HepG2 (cell line): ENCODE results near the gene TMBIM6. TPM values are rescaled to one million over a fixed set of nuclear protein-coding genes. Genes with fewer than 3 reads are reported as not detected.
A peak's percentile ranks its signal among the peaks of the same experiment; 100 is the strongest.

Experiments used
- ARNT ChIP-seq: fragments of 450-650 bp; IDR thresholded peaks from 2 replicates; pipeline ENCODE4 v1.6.1; 2017
- BCL6 ChIP-seq: IDR thresholded peaks from 2 replicates; pipeline ENCODE4 v1.6.1; 2016; ENCODE audit warnings: missing genetic modification reagents, missing compliant biosample characterization
- CREBL2 ChIP-seq: sonication (generic); formaldehyde crosslinking; IDR thresholded peaks from 2 replicates; pipeline ENCODE4 v1.8.1; 2023; ENCODE audit warnings: missing genetic modification reagents, mild to moderate bottlenecking, borderline replicate concordance
- FOXA1 ChIP-seq, 2 experiments: fragments of 450-650 bp in 1 of 2; sonication (generic) in 1 of 2; formaldehyde crosslinking in 1 of 2; IDR thresholded peaks; 2 replicates each; pipeline versions ENCODE4 v1.4.0 to v1.6.1; 2016 to 2020; ENCODE audit warnings: missing genetic modification reagents in 1 of 2
- GATA4 ChIP-seq: sonication (generic); IDR thresholded peaks from 2 replicates; pipeline ENCODE4 v1.6.1; 2016; ENCODE audit warnings: antibody characterized with exemption, low read depth, borderline replicate concordance
- GTF3A ChIP-seq: sonication (generic); formaldehyde crosslinking; conservative IDR thresholded peaks from 2 replicates; pipeline ENCODE4 v1.4.0; 2020; ENCODE audit warnings: mild to moderate bottlenecking, missing genetic modification reagents
- HMG20A ChIP-seq: IDR thresholded peaks from 2 replicates; pipeline ENCODE4 v1.6.1; 2016; ENCODE audit warnings: borderline replicate concordance
- HOXA9 ChIP-seq: sonication (generic); formaldehyde crosslinking; IDR thresholded peaks from 2 replicates; pipeline ENCODE4 v1.8.1; 2022; ENCODE audit warnings: missing genetic modification reagents, mild to moderate bottlenecking, moderate library complexity, borderline replicate concordance
- MYPOP ChIP-seq: sonication (generic); formaldehyde crosslinking; IDR thresholded peaks from 2 replicates; pipeline ENCODE4 v1.8.1; 2023; ENCODE audit warnings: mild to moderate bottlenecking, moderate library complexity, missing genetic modification reagents
- NFRKB ChIP-seq: fragments of 450-650 bp; IDR thresholded peaks from 2 replicates; pipeline ENCODE4 v1.6.1; 2017
- SMAD9 ChIP-seq: sonication (generic); formaldehyde crosslinking; IDR thresholded peaks from 2 replicates; pipeline ENCODE4 v1.5.1; 2020; ENCODE audit warnings: mild to moderate bottlenecking, missing genetic modification reagents
- SMYD3 ChIP-seq: sonication (generic); formaldehyde crosslinking; IDR thresholded peaks from 2 replicates; pipeline ENCODE4 v1.8.1; 2023; ENCODE audit warnings: mild to moderate bottlenecking, missing genetic modification reagents
- SP1 ChIP-seq, 2 experiments: fragments of 450-650 bp in 1 of 2; sonication (generic) in 1 of 2; formaldehyde crosslinking in 1 of 2; IDR thresholded peaks; 2 replicates each; pipeline versions ENCODE4 v1.4.0 to v1.6.1; 2016 to 2020; ENCODE audit warnings: missing genetic modification reagents in 1 of 2
- TBP ChIP-seq: sonication (generic); formaldehyde crosslinking; IDR thresholded peaks from 2 replicates; pipeline ENCODE4 v1.5.0; 2020; ENCODE audit warnings: missing genetic modification reagents
- TEAD2 ChIP-seq: sonication (generic); formaldehyde crosslinking; IDR thresholded peaks from 2 replicates; pipeline ENCODE4 v1.9.0; 2021; ENCODE audit warnings: missing genetic modification reagents
- TRIM22 ChIP-seq: fragments of 450-650 bp; IDR thresholded peaks from 2 replicates; pipeline ENCODE4 v1.6.1; 2017
- ZBTB25 ChIP-seq: IDR thresholded peaks from 2 replicates; pipeline ENCODE4 v1.6.1; 2018; ENCODE audit warnings: missing genetic modification reagents
- ZBTB7B ChIP-seq: sonication (generic); formaldehyde crosslinking; IDR thresholded peaks from 2 replicates; pipeline ENCODE4 v1.4.0; 2020; ENCODE audit warnings: missing genetic modification reagents
- ZMAT5 ChIP-seq: sonication (generic); formaldehyde crosslinking; IDR thresholded peaks from 2 replicates; pipeline ENCODE4 v1.5.0; 2020; ENCODE audit warnings: mild to moderate bottlenecking, low read depth, missing genetic modification reagents, borderline replicate concordance
- ZMYM3 ChIP-seq: sonication (generic); formaldehyde crosslinking; IDR thresholded peaks from 2 replicates; pipeline ENCODE4 v1.5.1; 2020; ENCODE audit warnings: mild to moderate bottlenecking, missing genetic modification reagents
- ZNF251 ChIP-seq: sonication (generic); formaldehyde crosslinking; IDR thresholded peaks from 2 replicates; pipeline ENCODE4 v1.9.0; 2021; ENCODE audit warnings: mild to moderate bottlenecking, missing genetic modification reagents
- ZNF280B ChIP-seq: sonication (generic); formaldehyde crosslinking; IDR thresholded peaks from 2 replicates; pipeline ENCODE4 v1.5.0; 2020; ENCODE audit warnings: missing genetic modification reagents, mild to moderate bottlenecking, borderline replicate concordance
- ZNF331 ChIP-seq: sonication (generic); formaldehyde crosslinking; IDR thresholded peaks from 2 replicates; pipeline ENCODE4 v1.4.0; 2020; ENCODE audit warnings: missing genetic modification reagents
- ZNF570 ChIP-seq: sonication (generic); formaldehyde crosslinking; IDR thresholded peaks from 2 replicates; pipeline ENCODE4 v1.4.0; 2020; ENCODE audit warnings: mild to moderate bottlenecking, missing genetic modification reagents, borderline replicate concordance
- ZNF781 ChIP-seq: sonication (generic); formaldehyde crosslinking; IDR thresholded peaks from 2 replicates; pipeline ENCODE4 v1.5.1; 2020; ENCODE audit warnings: borderline replicate concordance, mild to moderate bottlenecking, missing genetic modification reagents; ENCODE audit errors: not compliant biosample characterization
- polyA plus RNA-seq, 8 experiments: library from polyadenylated mRNA; depleted of rRNA in 3 of 8; stranded (reverse) in 7 of 8; unstranded in 1 of 8; fragments of >200 nt; fragmentation: Illumina TruSeq in 4 of 8; extraction: Trizol in 4 of 8; gene quantifications; 2 replicates each; pipeline versions ENCODE4 v1.2.1 to v1.2.3, GENCODE V29; 2011 to 2016; ENCODE audit warnings: low read depth in 4 of 8, missing spikeins in 1 of 8, mixed read lengths in 1 of 8; ENCODE audit not compliant: insufficient read depth in 1 of 8
- total RNA-seq, 5 experiments: library from RNA; depleted of rRNA; stranded (reverse); fragments of >200 nt; fragmentation: Illumina TruSeq; extraction: Trizol; gene quantifications; 2 replicates each; pipeline ENCODE4 v1.2.3, GENCODE V29; 2016; ENCODE audit warnings: low read depth in 1 of 5

TMBIM6 gene
- total and polyA plus RNA-seq, 2 of the 13 experiments (the other 11 are each of a cell fraction or from before 2014, with no cell fraction given): 412 to 468 TPM

- no peak for TF ChIP-seq CREBL2 (CRISPR knock-in tag)
- no peak for TF ChIP-seq NFRKB
- TF ChIP-seq ZNF280B (CRISPR knock-in tag): no peak
- TF ChIP-seq TBP: no peak
- TF ChIP-seq ZMYM3 (CRISPR knock-in tag): no peak
- TF ChIP-seq BCL6 (CRISPR knock-in tag): peak; percentile 94
- TF ChIP-seq TEAD2 (CRISPR knock-in tag): no peak
- TF ChIP-seq SMAD9 (CRISPR knock-in tag): no peak
- TF ChIP-seq FOXA1 (IDR thresholded peaks at IDR 0.05): no peak
- peak; percentile 60 for TF ChIP-seq FOXA1 (CRISPR knock-in tag; IDR thresholded peaks at IDR 0.05)
- TF ChIP-seq ARNT: no peak
- no peak for TF ChIP-seq MYPOP (CRISPR knock-in tag)
- TF ChIP-seq ZBTB7B: no peak
- TF ChIP-seq ZNF781 (CRISPR knock-in tag): peak; percentile 40
- no peak for TF ChIP-seq ZMAT5 (CRISPR knock-in tag)
- no peak; the same call in 1 of the 2 replicates for TF ChIP-seq HMG20A
- TF ChIP-seq GATA4: no peak
- TF ChIP-seq TRIM22: no peak
- TF ChIP-seq GTF3A (CRISPR knock-in tag): no peak
- no peak; the same call in 1 of the 2 replicates for TF ChIP-seq ZBTB25 (CRISPR knock-in tag)
- TF ChIP-seq SMYD3: no peak
- 0 out of 2 replicates have a peak, but pooled peaks have one; percentile 5 for TF ChIP-seq ZNF331 (CRISPR knock-in tag)
- TF ChIP-seq HOXA9 (CRISPR knock-in tag): no peak
- TF ChIP-seq ZNF570 (CRISPR knock-in tag): no peak
- TF ChIP-seq ZNF251 (CRISPR knock-in tag): no peak
- no peak for TF ChIP-seq SP1 (IDR thresholded peaks at IDR 0.05)
- no peak; the same call in 1 of the 2 replicates for TF ChIP-seq SP1 (CRISPR knock-in tag; IDR thresholded peaks at IDR 0.05)
These were observed 694 bp downstream of the TMBIM6 start (continued) for GRCh38 chr12:49741882-49742620.
